Urothelium cell line (cell line): ENCODE measurements around the gene SCN4B.

Experiments
- DNase-seq: peaks from one replicate; pipeline ENCODE4 v3.0.0; 2011; ENCODE audit warnings: low spot score, mixed read lengths
- FAIRE-seq: peaks from 2 replicates; lab custom pipeline; 2011; peaks lifted over from hg19 to GRCh38; lab: Jason Lieb, UNC

SCN4B gene

GRCh38 chr11:118105657-118106305 is 46.8 kb downstream of the SCN4B start:
- no peak for FAIRE-seq
- no peak for DNase-seq

GRCh38 chr11:118104491-118104890 is 48.1 kb downstream of the SCN4B start:
- DNase-seq: no peak
- FAIRE-seq: no peak

GRCh38 chr11:118102721-118103261 is 49.8 kb downstream of the SCN4B start:
- FAIRE-seq (no peak), DNase-seq (no peak)

- no peak for DNase-seq
- no peak for FAIRE-seq
Observed at GRCh38 chr11:118100691-118101232, 51.9 kb downstream of the SCN4B start.

- no peak for FAIRE-seq
Observed at GRCh38 chr11:118099838-118100556, 52.6 kb downstream of the SCN4B start.

GRCh38 chr11:118098996-118099837 is 53.4 kb downstream of the SCN4B start:
- FAIRE-seq: no peak
- no peak for DNase-seq

More at GRCh38 chr11:118099838-118100556, 52.6 kb downstream of the SCN4B start:
- DNase-seq: no peak

- no peak for FAIRE-seq
- no peak for DNase-seq
Observed at GRCh38 chr11:118095967-118096367, 56.7 kb downstream of the SCN4B start.

- DNase-seq (no peak), FAIRE-seq (no peak)
Observed at GRCh38 chr11:118095493-118095892, 57.1 kb downstream of the SCN4B start.

- no peak for FAIRE-seq
- no peak for DNase-seq
Observed at GRCh38 chr11:118092907-118093571, 59.6 kb downstream of the SCN4B start.

- no peak for FAIRE-seq
- DNase-seq: no peak
Observed at GRCh38 chr11:118091690-118092089, 60.9 kb downstream of the SCN4B start.

- no peak for FAIRE-seq
- no peak for DNase-seq
Observed at GRCh38 chr11:118090545-118091162, 62.0 kb downstream of the SCN4B start.

- DNase-seq (no peak), FAIRE-seq (no peak)
Observed at GRCh38 chr11:118088531-118088930, 64.1 kb downstream of the SCN4B start.

- FAIRE-seq: no peak
Observed at GRCh38 chr11:118087931-118088330, 64.7 kb downstream of the SCN4B start.

GRCh38 chr11:118086913-118087768 is 65.5 kb downstream of the SCN4B start, which contains the start of gene SMIM35:
Gene SMIM35 (minus strand): TSS chr11:118086963. CDS start chr11:118086757, 206 bp downstream.
- DNase-seq (no peak), FAIRE-seq (no peak)

More at GRCh38 chr11:118087931-118088330, 64.7 kb downstream of the SCN4B start:
- no peak for DNase-seq

GRCh38 chr11:118084656-118085055 is 68.0 kb downstream of the SCN4B start:
- no peak for DNase-seq
- FAIRE-seq: no peak

- no peak for DNase-seq
- no peak for FAIRE-seq
Observed at GRCh38 chr11:118084247-118084646, 68.4 kb downstream of the SCN4B start.
